GM18507 (cell line): Measurements from ENCODE around the gene SEC23A.
"Not testable (repeated sequence)": the region's sequence is repeated elsewhere in the genome, so short reads cannot be mapped to it uniquely, and the experiment has no call there.

ENCODE experiments used
- DNase-seq: peaks from one replicate; pipeline ENCODE4 v3.0.0; 2011; ENCODE audit warnings: low read depth; ENCODE audit not compliant: insufficient read length; ENCODE audit errors: extremely low spot score
- FAIRE-seq: peaks from 2 replicates; lab custom pipeline; 2011; peaks lifted over from hg19 to GRCh38; lab: Jason Lieb, UNC

SEC23A gene

GRCh38 chr14:39099215-39099614 is 3.8 kb downstream of the SEC23A start:
- FAIRE-seq, DNase-seq: not testable (repeated sequence)

- no peak for FAIRE-seq
Measured at GRCh38 chr14:39097159-39097558, 5.9 kb downstream of the SEC23A start.

GRCh38 chr14:39094515-39094914 is 8.5 kb downstream of the SEC23A start:
- DNase-seq (no peak), FAIRE-seq (no peak)

More at GRCh38 chr14:39097159-39097558, 5.9 kb downstream of the SEC23A start:
- DNase-seq: no peak

- no peak for DNase-seq
- no peak for FAIRE-seq
Measured at GRCh38 chr14:39091716-39092115, 11.3 kb downstream of the SEC23A start.

- DNase-seq (no peak), FAIRE-seq (no peak)
Measured at GRCh38 chr14:39090548-39091111, 12.4 kb downstream of the SEC23A start.

GRCh38 chr14:39087493-39087892 is 15.5 kb downstream of the SEC23A start:
- DNase-seq (no peak), FAIRE-seq (no peak)

GRCh38 chr14:39085933-39086332 is 17.1 kb downstream of the SEC23A start:
- DNase-seq (no peak), FAIRE-seq (no peak)

- DNase-seq (no peak), FAIRE-seq (no peak)
Measured at GRCh38 chr14:39083127-39083526, 19.9 kb downstream of the SEC23A start.

GRCh38 chr14:39080886-39081285 is 22.1 kb downstream of the SEC23A start:
- FAIRE-seq (no peak), DNase-seq (no peak)

GRCh38 chr14:39071096-39071495 is 31.9 kb downstream of the SEC23A start:
- DNase-seq (no peak), FAIRE-seq (no peak)

GRCh38 chr14:39069923-39070322 is 33.1 kb downstream of the SEC23A start:
- DNase-seq: no peak
- no peak for FAIRE-seq

GRCh38 chr14:39069169-39069805 is 33.7 kb downstream of the SEC23A start:
- DNase-seq, FAIRE-seq: not testable (repeated sequence)

GRCh38 chr14:39060818-39061437 is 42.1 kb downstream of the SEC23A start:
- peak; percentile 78 for FAIRE-seq
- DNase-seq: peak; percentile 38

GRCh38 chr14:39055786-39056474 is 47.1 kb downstream of the SEC23A start:
- FAIRE-seq (no peak), DNase-seq (no peak)

GRCh38 chr14:39052869-39053454 is 50.1 kb downstream of the SEC23A start:
- not testable (repeated sequence) for DNase-seq, FAIRE-seq

- FAIRE-seq (no peak), DNase-seq (no peak)
Measured at GRCh38 chr14:39050389-39050788, 52.6 kb downstream of the SEC23A start.

GRCh38 chr14:39045889-39046288 is 57.1 kb downstream of the SEC23A start:
- DNase-seq, FAIRE-seq: not testable (repeated sequence)

- FAIRE-seq (no peak), DNase-seq (no peak)
Measured at GRCh38 chr14:39043352-39043943, 59.6 kb downstream of the SEC23A start.

- DNase-seq (no peak), FAIRE-seq (no peak)
Measured at GRCh38 chr14:39040529-39040928, 62.5 kb downstream of the SEC23A start.

GRCh38 chr14:39038542-39038941 is 64.5 kb downstream of the SEC23A start:
- FAIRE-seq (no peak), DNase-seq (no peak)
